HPDE6-E6E7 (cell line): ENCODE data around the gene LRRC8D.
"Not testable (repeated sequence)": the region's sequence is repeated elsewhere in the genome, so short reads cannot be mapped to it uniquely, and the experiment has no call there.

Experiments used
- DNase-seq: peaks from one replicate; pipeline ENCODE4 v3.0.0; 2011; ENCODE audit warnings: missing footprints; ENCODE audit errors: extremely low spot score

Gene LRRC8D

GRCh38 chr1:89820422-89821321 is at the start of gene LRRC8D:
LRRC8D (plus strand) TSS chr1:89821032; CDS start chr1:89933069, 112,037 bp downstream.
- DNase-seq = peak; percentile 79

GRCh38 chr1:89771991-89772560 is 48.8 kb upstream of the LRRC8D start:
- DNase-seq = no peak

- DNase-seq = not testable (repeated sequence)
These were observed 44.7 kb upstream of the LRRC8D start for GRCh38 chr1:89776104-89776503.

- not testable (repeated sequence) for DNase-seq
These were observed 43.6 kb upstream of the LRRC8D start for GRCh38 chr1:89777271-89777670.

GRCh38 chr1:89779151-89779940 is 41.5 kb upstream of the LRRC8D start:
- DNase-seq = no peak

GRCh38 chr1:89780721-89781120 is 40.1 kb upstream of the LRRC8D start:
- peak; percentile 33 for DNase-seq

- DNase-seq = no peak
These were observed 39.2 kb upstream of the LRRC8D start for GRCh38 chr1:89781494-89782126.

GRCh38 chr1:89786628-89787214 is 34.1 kb upstream of the LRRC8D start:
- no peak for DNase-seq

GRCh38 chr1:89790592-89790991 is 30.2 kb upstream of the LRRC8D start:
- no peak for DNase-seq

GRCh38 chr1:89791064-89791726 is 29.6 kb upstream of the LRRC8D start:
- no peak for DNase-seq

- no peak for DNase-seq
These were observed 26.4 kb upstream of the LRRC8D start for GRCh38 chr1:89794406-89794805.

GRCh38 chr1:89795571-89795970 is 25.3 kb upstream of the LRRC8D start:
- DNase-seq = not testable (repeated sequence)

- DNase-seq = not testable (repeated sequence)
These were observed 23.0 kb upstream of the LRRC8D start for GRCh38 chr1:89797876-89798275.

- DNase-seq = no peak
These were observed 21.3 kb upstream of the LRRC8D start for GRCh38 chr1:89799495-89799894.

GRCh38 chr1:89800022-89800655 is 20.7 kb upstream of the LRRC8D start:
- no peak for DNase-seq

GRCh38 chr1:89800718-89801117 is 20.1 kb upstream of the LRRC8D start:
- no peak for DNase-seq

GRCh38 chr1:89802051-89802450 is 18.8 kb upstream of the LRRC8D start:
- DNase-seq = no peak

- DNase-seq = no peak
These were observed 18.0 kb upstream of the LRRC8D start for GRCh38 chr1:89802841-89803240.

- DNase-seq = peak; percentile 70
These were observed 16.1 kb upstream of the LRRC8D start for GRCh38 chr1:89804642-89805237.

- DNase-seq = no peak
These were observed 14.2 kb upstream of the LRRC8D start for GRCh38 chr1:89806616-89807015.
